Lower leg skin (tissue), 4 donors: ENCODE measurements around the gene AUTS2. TPM values are rescaled to one million over a fixed set of nuclear protein-coding genes. Genes with fewer than 3 reads are reported as not detected.

ENCODE experiments used
- DNase-seq, 2 donors: peaks; one replicate each; pipeline ENCODE4 v3.0.0-alpha.2; 2019; ENCODE audit warnings: low spot score in 2 of 2
- H3K4me3 ChIP-seq: fragments of 200-600 bp; sonication (generic); 2 replicates; pipeline ENCODE4 v1.5.1; 2017; ENCODE audit warnings: mild to moderate bottlenecking, low read depth; ENCODE audit not compliant: poor library complexity, severe bottlenecking
- CTCF ChIP-seq, 3 donors: fragments of 450-650 bp; IDR thresholded peaks; one replicate each; pipeline ENCODE4 v1.5.1; 2016; ENCODE audit warnings: antibody characterized with exemption in 3 of 3, mild to moderate bottlenecking in 3 of 3, moderate library complexity in 2 of 3
- POLR2A ChIP-seq, 2 donors: fragments of 450-650 bp; IDR thresholded peaks; one replicate each; pipeline ENCODE4 v1.6.1; 2016 to 2017; ENCODE audit warnings: antibody characterized with exemption in 2 of 2, mild to moderate bottlenecking in 1 of 2, moderate library complexity in 1 of 2
- WGBS, 2 donors: methylation state at CpG; one replicate each; pipeline ENCODE4 v1.1.5; 2018; 5-methylcytosine and 5-hydroxymethylcytosine counted together
- intact Hi-C: fragments of 100-400 bp; cut with DNase I; formaldehyde crosslinking; loops from one replicate; pipeline ENCODE4 v1.15.0; 2023; ENCODE audit warnings: low total_unique reads
- total RNA-seq, 4 donors: library from RNA; depleted of rRNA; stranded (reverse); fragments of >200 nt; gene quantifications; one replicate each; pipeline ENCODE4 v1.1.0, GENCODE V29; 2016

AUTS2 gene
- total RNA-seq, 4 donors from 2014 or later: 30.8 to 41.9 (median 40.5) TPM

DNA sequence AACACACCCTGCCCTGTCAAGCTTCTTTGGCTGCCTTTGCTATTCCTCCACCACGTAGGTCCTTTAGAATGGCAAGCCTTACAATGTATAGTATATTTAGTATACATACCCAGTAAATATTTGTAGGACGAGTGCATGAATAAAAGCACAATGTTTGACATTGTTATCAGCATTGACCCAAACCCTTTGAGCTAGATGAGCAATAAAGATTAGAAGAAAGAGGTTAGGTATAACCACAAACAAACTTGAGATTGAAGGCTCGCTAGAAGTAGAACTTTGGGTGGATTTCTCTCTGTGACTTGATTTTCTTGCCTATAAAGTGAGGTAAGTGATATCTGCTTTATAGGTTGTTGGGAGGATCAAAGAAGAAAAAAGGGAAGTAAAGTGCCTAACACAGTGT lies 972.7 kb downstream of the AUTS2 start:
- H3K4me3 ChIP-seq: no peak overlapping the region
- 88 to 92% methylated on average over 3 of the region's 3 CpGs for WGBS, 2 donors
- no peak for DNase-seq
- TF ChIP-seq CTCF (IDR thresholded peaks at IDR 0.05) (no peak), POLR2A (IDR thresholded peaks at IDR 0.05) (no peak)
- intact Hi-C loops: no loop called here

- intact Hi-C loops: no loop called here
- DNase-seq: no peak
- no peak for TF ChIP-seq CTCF (IDR thresholded peaks at IDR 0.05)
- no peak for TF ChIP-seq POLR2A (IDR thresholded peaks at IDR 0.05)
- no peak overlapping the region for H3K4me3 ChIP-seq
- WGBS, 2 donors: 89 to 100% methylated on average over 4 to 5 of the region's 5 CpGs
These were observed 973.2 kb downstream of the AUTS2 start for GRCh38 chr7:70571403-70571934.

- 68 to 78% methylated on average over 10 of the region's 10 CpGs for WGBS, 2 donors
- H3K4me3 ChIP-seq: no peak overlapping the region
- intact Hi-C loops: no loop called here
- DNase-seq: no peak
- no peak for TF ChIP-seq CTCF (IDR thresholded peaks at IDR 0.05)
- no peak for TF ChIP-seq POLR2A (IDR thresholded peaks at IDR 0.05)
These were observed 973.7 kb downstream of the AUTS2 start for GRCh38 chr7:70571961-70572360.

DNA sequence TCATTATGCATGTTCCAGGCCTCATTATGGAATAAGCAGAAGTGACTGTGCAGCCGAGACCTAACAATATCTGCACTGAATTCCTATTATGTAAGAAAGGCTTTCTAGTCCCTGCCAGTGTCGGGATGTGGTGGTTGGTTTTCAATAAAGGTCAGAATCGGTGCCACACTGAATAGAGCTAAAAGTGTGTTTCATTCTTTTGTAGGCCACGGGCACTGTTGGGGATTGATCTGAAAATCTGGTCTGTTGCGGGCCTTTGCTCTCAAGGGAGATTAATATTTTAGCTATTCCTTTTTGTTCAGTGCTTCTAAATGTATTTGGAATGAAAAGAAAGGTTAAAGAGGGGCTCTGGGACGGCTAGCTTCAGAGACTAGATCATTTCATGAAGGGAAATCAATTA lies 974.3 kb downstream of the AUTS2 start:
- H3K4me3 ChIP-seq: no peak overlapping the region
- intact Hi-C loops: no loop called here
- no peak for DNase-seq
- TF ChIP-seq CTCF (IDR thresholded peaks at IDR 0.05) (no peak), POLR2A (IDR thresholded peaks at IDR 0.05) (no peak)
- 89 to 95% methylated on average over 6 of the region's 6 CpGs for WGBS, 2 donors

DNA sequence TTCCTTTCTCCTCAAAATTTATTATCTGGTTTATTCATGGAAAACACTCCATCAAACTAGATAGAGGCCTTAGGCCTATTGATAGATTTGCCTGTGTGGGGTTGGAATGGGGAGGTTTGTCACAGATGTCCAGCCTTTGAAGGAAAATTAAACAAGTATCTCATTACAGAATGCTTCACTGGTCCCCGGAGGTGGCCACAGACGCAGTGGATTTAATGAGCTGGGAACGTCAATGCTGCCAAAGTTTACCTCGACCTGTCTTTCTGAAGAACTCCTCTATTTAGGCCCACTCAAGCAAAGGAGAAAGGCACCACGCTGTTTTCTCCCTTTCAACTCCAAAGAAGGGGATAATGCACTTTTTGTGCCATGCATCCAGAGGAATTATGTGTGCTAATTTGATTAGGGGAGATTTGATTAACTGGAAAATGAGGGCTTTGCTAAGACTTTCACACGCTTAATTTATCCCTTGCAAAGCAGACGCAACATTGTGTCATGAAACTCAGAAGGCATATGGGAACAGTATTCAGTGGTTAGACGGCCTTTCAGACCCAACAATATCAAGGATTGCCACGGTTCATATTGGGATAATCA lies 974.9 kb downstream of the AUTS2 start:
- WGBS, 2 donors: 87 to 91% methylated on average over 9 of the region's 9 CpGs
- intact Hi-C loops: no loop called here
- TF ChIP-seq POLR2A (IDR thresholded peaks at IDR 0.05) (no peak), CTCF (IDR thresholded peaks at IDR 0.05) (no peak)
- no peak overlapping the region for H3K4me3 ChIP-seq
- DNase-seq: no peak

- H3K4me3 ChIP-seq: no peak overlapping the region
- TF ChIP-seq POLR2A (IDR thresholded peaks at IDR 0.05) (no peak), CTCF (IDR thresholded peaks at IDR 0.05) (no peak)
- 80 to 83% methylated on average over 3 of the region's 3 CpGs for WGBS, 2 donors
- intact Hi-C loops: no loop called here
- no peak for DNase-seq
These were observed 975.4 kb downstream of the AUTS2 start for GRCh38 chr7:70573696-70574095.
